ENCODE results near the gene BACH2. TPM values are rescaled to one million over a fixed set of nuclear protein-coding genes. Genes with fewer than 3 reads are reported as not detected.

The BACH2 gene
- total and polyA plus RNA-seq, 2 donors, result 0.90 to 7.5 TPM

DNA sequence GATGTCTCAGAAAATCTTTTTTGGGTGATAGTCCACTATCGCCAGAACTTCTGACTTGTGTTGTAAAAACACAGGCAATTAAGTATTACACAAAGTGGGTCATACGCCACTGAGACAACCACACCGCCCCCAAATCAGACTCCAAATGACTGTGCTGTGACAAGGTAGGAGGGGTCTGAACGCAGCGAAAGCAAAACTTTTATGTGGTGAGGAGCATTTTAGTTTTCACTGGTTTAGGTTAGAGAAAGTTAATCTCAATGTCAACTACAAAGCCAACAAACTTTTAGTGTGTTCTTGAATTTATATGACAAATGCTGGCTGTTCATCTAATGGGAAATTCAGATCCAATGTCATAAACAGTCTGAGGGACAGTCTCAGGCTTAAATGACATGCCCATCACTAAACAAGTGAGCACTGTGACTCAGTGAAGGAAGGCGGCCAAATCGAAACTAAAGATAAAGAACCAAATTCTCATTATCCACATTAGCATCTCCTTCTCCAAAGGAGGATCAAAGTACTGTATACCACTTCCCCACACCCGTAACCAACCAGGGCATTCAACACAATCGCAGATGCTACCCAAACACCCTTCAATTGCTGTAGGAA is 215.7 kb downstream of the BACH2 start:
- WGBS, result 82% methylated on average over 9 of the region's 9 CpGs
- Histone ChIP-seq H3K4me3 (ENCODE audit: low read depth, low read length) (no peak overlapping the region), H3K4me1 (ENCODE audit: insufficient read depth) (no peaks in the 10 kb centered on the region)

DNA sequence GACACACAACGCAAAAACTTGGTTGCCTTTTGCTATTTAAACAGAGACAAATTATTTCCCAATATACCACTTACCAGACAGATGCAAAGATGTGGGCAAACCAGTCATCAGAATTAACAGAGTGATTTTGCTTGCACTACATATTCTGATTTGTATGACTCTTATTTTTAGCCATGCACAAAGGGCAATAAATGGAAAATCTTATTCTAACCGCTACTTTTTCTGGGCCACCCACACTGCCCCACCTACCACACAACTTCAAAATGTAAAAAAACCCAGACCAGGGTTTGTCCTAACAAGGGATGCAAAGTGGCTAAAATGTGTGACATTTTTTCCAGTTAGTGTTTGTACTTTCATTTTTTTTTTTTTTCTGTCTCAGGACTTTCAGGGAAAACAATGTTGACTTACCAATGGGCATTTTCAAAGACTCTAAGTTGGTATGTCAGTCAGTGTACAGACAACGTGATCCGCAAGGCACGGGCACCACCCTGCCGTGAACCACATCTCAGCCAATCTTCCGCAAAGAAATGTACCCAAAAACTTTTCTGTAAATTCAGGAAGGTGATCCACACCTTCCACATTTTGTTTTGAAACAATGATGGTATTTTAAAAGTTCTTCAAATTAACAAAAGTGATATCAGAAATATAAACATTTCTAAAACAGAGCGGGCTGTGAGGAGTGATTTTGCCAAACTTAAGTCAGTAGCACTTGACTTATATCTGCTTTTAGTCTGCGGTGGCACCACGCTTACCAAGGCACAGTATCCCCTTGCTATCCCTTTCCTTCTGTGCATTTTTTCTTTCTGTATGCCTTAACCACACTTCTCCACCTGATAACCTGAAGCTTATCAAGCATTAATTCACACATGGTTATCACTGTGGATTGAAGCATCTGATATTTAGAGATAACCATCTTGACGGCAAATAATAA is 216.8 kb downstream of the BACH2 start:
- no peaks in the 10 kb centered on the region for H3K36me3 ChIP-seq (ENCODE audit: insufficient read depth)
- WGBS, result 89% methylated on average over 11 of the region's 11 CpGs
- H3K27ac ChIP-seq (ENCODE audit: low read depth), result no peak overlapping the region
- no peaks in the 10 kb centered on the region for H3K4me1 ChIP-seq (ENCODE audit: insufficient read depth)
- H3K4me3 ChIP-seq (ENCODE audit: low read depth, low read length), result no peak overlapping the region
- DNase-seq (ENCODE audit: extremely low spot score), result no peak

More for the DNA sequence above, 215.7 kb downstream of the BACH2 start:
- H3K27ac ChIP-seq (ENCODE audit: low read depth), result no peak overlapping the region
- H3K36me3 ChIP-seq (ENCODE audit: insufficient read depth), result no peaks in the 10 kb centered on the region
- DNase-seq (ENCODE audit: extremely low spot score), result no peak

- Histone ChIP-seq H3K4me1 (ENCODE audit: insufficient read depth) (no peaks in the 10 kb centered on the region), H3K27ac (ENCODE audit: low read depth) (no peak overlapping the region), H3K4me3 (ENCODE audit: low read depth, low read length) (no peak overlapping the region), H3K36me3 (ENCODE audit: insufficient read depth) (no peaks in the 10 kb centered on the region)
- no peak for DNase-seq (ENCODE audit: extremely low spot score)
- WGBS, result 89% methylated on average over 10 of the region's 10 CpGs
Measured at GRCh38 chr6:90078513-90079289, 217.9 kb downstream of the BACH2 start.

GRCh38 chr6:90076511-90077415 is 219.9 kb downstream of the BACH2 start:
- no peaks in the 10 kb centered on the region for H3K4me1 ChIP-seq (ENCODE audit: insufficient read depth)
- no peak for DNase-seq (ENCODE audit: extremely low spot score)

DNA sequence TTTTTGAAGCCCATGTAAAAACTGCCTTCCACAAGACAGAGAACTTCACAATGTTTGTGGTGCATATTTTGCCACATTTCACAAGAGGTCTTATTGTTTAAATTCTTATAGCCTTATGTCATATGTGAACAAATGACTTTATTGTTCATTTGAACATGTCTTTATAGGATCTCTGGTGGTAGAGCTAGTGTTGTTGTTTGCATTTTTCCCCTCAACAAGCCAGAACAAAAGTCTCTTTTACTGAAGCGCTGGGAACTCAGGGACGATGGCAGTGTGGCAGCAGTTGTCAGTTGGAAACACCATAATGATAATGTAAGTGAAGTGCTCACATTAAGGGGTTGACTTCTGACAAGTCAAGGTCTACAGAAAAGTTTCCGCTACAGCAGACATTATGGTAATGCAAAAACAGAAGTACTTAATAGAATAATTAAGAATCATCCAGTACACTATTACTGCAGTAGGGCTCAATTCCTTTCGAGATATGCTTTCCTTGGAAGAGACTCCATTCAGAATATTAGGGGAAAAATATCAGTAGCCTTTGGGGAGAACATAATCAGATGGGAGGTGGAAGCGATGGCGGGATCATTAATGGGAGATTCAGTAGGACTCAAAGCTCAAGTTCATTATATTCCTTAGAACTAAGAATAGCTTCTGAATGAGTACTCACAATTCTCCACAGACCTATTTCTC is 222.3 kb downstream of the BACH2 start:
- H3K36me3 ChIP-seq (ENCODE audit: insufficient read depth), result no peaks in the 10 kb centered on the region
- no peak overlapping the region for H3K4me3 ChIP-seq (ENCODE audit: low read depth, low read length)
- no peaks in the 10 kb centered on the region for H3K4me1 ChIP-seq (ENCODE audit: insufficient read depth)
- DNase-seq (ENCODE audit: extremely low spot score), result no peak
- 92% methylated on average over 6 of the region's 6 CpGs for WGBS
- no peak overlapping the region for H3K27ac ChIP-seq (ENCODE audit: low read depth)

More at GRCh38 chr6:90076511-90077415, 219.9 kb downstream of the BACH2 start:
- 96% methylated on average over 17 of the region's 17 CpGs for WGBS
- Histone ChIP-seq H3K4me3 (ENCODE audit: low read depth, low read length) (no peak overlapping the region), H3K27ac (ENCODE audit: low read depth) (no peak overlapping the region), H3K36me3 (ENCODE audit: insufficient read depth) (no peaks in the 10 kb centered on the region)

DNA sequence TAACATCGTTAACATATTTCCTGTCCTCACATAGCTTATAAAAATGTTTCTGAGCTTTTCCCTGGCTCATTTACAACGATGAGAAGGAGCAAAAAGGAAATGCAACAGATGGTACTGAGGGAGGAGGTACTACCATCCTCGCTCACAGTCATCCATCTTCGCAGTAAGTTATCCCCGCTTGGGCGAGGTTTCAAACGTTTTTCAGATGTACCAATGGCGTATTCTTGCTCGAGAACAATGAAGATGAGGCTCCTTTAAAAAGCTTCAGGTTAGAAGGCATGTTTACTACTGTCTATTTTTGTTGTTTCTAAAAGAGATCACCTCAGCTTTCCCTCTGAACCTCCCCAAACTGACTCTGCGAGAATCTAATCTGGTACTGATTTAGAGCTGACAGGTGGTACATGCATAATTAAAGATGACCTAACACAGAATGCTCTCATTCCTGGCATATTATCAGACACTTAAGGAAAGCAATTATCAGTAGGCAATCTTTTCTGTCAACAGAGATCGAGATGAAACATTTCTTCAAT is 223.6 kb downstream of the BACH2 start:
- H3K27ac ChIP-seq (ENCODE audit: low read depth), result no peak overlapping the region
- no peak for DNase-seq (ENCODE audit: extremely low spot score)
- WGBS, result 60% methylated on average over 11 of the region's 11 CpGs
- no peaks in the 10 kb centered on the region for H3K36me3 ChIP-seq (ENCODE audit: insufficient read depth)
- H3K4me1 ChIP-seq (ENCODE audit: insufficient read depth), result no peaks in the 10 kb centered on the region
- H3K4me3 ChIP-seq (ENCODE audit: low read depth, low read length), result no peak overlapping the region

GRCh38 chr6:90072501-90072900 is 224.1 kb downstream of the BACH2 start:
- Histone ChIP-seq H3K27ac (ENCODE audit: low read depth) (no peak overlapping the region), H3K36me3 (ENCODE audit: insufficient read depth) (no peaks in the 10 kb centered on the region), H3K4me3 (ENCODE audit: low read depth, low read length) (no peak overlapping the region), H3K4me1 (ENCODE audit: insufficient read depth) (no peaks in the 10 kb centered on the region)
- 94% methylated on average over 3 of the region's 3 CpGs for WGBS
- no peak for DNase-seq (ENCODE audit: extremely low spot score)

DNA sequence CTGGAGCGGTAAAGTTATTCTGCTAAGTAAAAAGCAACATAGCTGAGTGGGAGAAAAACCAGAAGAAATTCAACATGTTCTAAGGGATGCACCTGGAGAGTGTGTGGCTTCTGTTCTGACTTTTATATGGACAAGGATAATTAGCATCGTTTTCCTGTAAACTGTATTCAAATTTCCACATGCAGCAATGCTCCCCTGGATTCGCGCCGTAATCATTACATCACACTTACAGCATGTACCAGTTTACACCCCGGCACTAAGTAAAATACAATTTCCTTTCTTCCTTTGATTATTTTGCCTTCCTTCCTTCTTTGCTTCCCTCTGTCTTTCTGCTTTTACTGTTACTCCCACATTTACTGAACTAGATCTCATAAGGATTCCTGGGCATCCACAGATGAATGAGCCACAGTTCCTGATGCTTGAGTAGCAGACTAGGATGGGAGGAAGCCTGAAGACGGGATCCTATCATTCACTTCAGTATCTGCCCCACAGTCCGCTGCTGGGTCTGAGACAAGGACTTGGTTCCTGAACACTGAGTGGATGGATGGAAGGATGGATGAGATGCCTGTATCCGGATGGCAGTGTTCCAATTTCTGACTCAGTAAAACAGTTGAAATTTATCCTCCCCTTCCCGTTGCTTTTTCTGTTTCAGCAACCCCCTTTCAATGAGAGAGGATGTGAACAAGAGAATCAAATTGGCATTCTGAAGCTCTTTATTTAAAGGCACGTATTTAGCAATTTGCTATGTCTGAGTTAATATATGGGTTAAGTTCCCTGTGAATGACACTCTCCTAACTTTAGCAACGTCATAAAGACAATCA is 227.7 kb downstream of the BACH2 start:
- Histone ChIP-seq H3K4me3 (ENCODE audit: low read depth, low read length) (no peak overlapping the region), H3K27ac (ENCODE audit: low read depth) (no peak overlapping the region), H3K4me1 (ENCODE audit: insufficient read depth) (no peaks in the 10 kb centered on the region), H3K36me3 (ENCODE audit: insufficient read depth) (no peaks in the 10 kb centered on the region)
- DNase-seq (ENCODE audit: extremely low spot score), result no peak
- 81% methylated on average over 12 of the region's 12 CpGs for WGBS

- no peak overlapping the region for H3K27ac ChIP-seq (ENCODE audit: low read depth)
- 64% methylated on average over 2 of the region's 2 CpGs for WGBS
- no peaks in the 10 kb centered on the region for H3K4me1 ChIP-seq (ENCODE audit: insufficient read depth)
- no peak overlapping the region for H3K4me3 ChIP-seq (ENCODE audit: low read depth, low read length)
- H3K36me3 ChIP-seq (ENCODE audit: insufficient read depth), result no peaks in the 10 kb centered on the region
- DNase-seq (ENCODE audit: extremely low spot score), result no peak
Measured at GRCh38 chr6:90068264-90068663, 228.4 kb downstream of the BACH2 start.

- 96% methylated on average over 4 of the region's 4 CpGs for WGBS
- no peaks in the 10 kb centered on the region for H3K36me3 ChIP-seq (ENCODE audit: insufficient read depth)
- H3K4me1 ChIP-seq (ENCODE audit: insufficient read depth), result no peaks in the 10 kb centered on the region
- H3K4me3 ChIP-seq (ENCODE audit: low read depth, low read length), result no peak overlapping the region
- DNase-seq (ENCODE audit: extremely low spot score), result no peak
- no peak overlapping the region for H3K27ac ChIP-seq (ENCODE audit: low read depth)
Measured at GRCh38 chr6:90066697-90067096, 229.9 kb downstream of the BACH2 start.

DNA sequence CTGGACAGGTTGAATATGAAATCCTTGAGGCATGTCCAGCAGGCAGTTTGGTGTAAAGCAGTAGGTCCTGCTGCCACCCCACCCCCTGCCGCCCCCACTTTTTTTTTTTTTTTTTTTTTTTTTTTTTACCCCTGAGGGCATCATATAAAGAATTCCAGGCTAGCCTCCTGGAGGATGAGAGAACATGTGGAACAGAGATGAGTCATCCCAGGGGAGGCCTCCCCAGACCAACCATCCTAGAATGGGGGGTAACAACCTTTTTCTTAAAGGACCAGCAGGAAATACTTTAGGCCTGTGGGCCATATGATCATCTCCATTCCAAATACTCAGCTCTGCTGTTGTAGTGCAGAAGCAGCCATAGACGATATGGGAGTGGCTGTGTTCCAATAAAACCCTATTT is 231.5 kb downstream of the BACH2 start:
- 89% methylated on average over 2 of the region's 2 CpGs for WGBS
- no peaks in the 10 kb centered on the region for H3K4me1 ChIP-seq (ENCODE audit: insufficient read depth)
- no peak overlapping the region for H3K27ac ChIP-seq (ENCODE audit: low read depth)
- no peaks in the 10 kb centered on the region for H3K36me3 ChIP-seq (ENCODE audit: insufficient read depth)
- DNase-seq (ENCODE audit: extremely low spot score), result no peak
- no peak overlapping the region for H3K4me3 ChIP-seq (ENCODE audit: low read depth, low read length)

GRCh38 chr6:90062667-90063066 is 234.0 kb downstream of the BACH2 start:
- 64% methylated on average over 2 of the region's 2 CpGs for WGBS
- no peak overlapping the region for H3K4me3 ChIP-seq (ENCODE audit: low read depth, low read length)
- no peaks in the 10 kb centered on the region for H3K36me3 ChIP-seq (ENCODE audit: insufficient read depth)
- no peak for DNase-seq (ENCODE audit: extremely low spot score)
- H3K4me1 ChIP-seq (ENCODE audit: insufficient read depth), result no peaks in the 10 kb centered on the region
- H3K27ac ChIP-seq (ENCODE audit: low read depth), result no peak overlapping the region
